HCT116 (cell line): ENCODE measurements around the gene ZHX3. TPM values are rescaled to one million over a fixed set of nuclear protein-coding genes. Genes with fewer than 3 reads are reported as not detected.

Experiments used
- ATAC-seq: fragments of 200-7000 bp; cut with Tn5 transposase; 2 replicates; pipeline ENCODE4 v1.9.1; 2020; ENCODE audit warnings: mild to moderate bottlenecking, moderate library complexity
- BruUV-seq: library from RNA; stranded (reverse); fragments of 400-500 nt; replicated peaks from 2 replicates; lab custom pipeline; 2021; lab: Mats Ljungman, UMichigan
- CTCF ChIA-PET: fragments of 300-600 bp; sonication (Branson Sonifier 250); formaldehyde crosslinking; loops from one replicate; lab custom pipeline; 2021; ENCODE audit warnings: antibody characterized with exemption; lab: Charles Lee
- POLR2A ChIA-PET: fragments of 300-600, 350-600 bp; sonication (Branson Sonifier 250); formaldehyde crosslinking; loops from one replicate; lab custom pipeline; 2021; ENCODE audit warnings: antibody characterized with exemption; lab: Charles Lee
- RAD21 ChIA-PET, 2 experiments: fragments of 300-600 bp; sonication (Branson Sonifier 250); formaldehyde crosslinking; loops; one replicate each; lab custom pipeline; 2023; ENCODE audit warnings: low total read pairs in 2 of 2; ENCODE audit not compliant: uncharacterized antibody in 2 of 2, unreplicated experiment in 2 of 2, low non-redundant PET in 1 of 2; lab: Charles Lee
- DNase-seq: peaks from one replicate; pipeline ENCODE4 v3.0.0-alpha.2; 2010; ENCODE audit warnings: low read depth, low spot score
- H2AFZ ChIP-seq: fragments of 200-600 bp; shearing (Covaris generic), sonication (generic); 2 replicates; pipeline ENCODE4 v1.6.1; 2017; ENCODE audit warnings: low read depth, mixed run types, mixed read lengths, antibody characterized with exemption, low read length; ENCODE audit not compliant: poor library complexity, severe bottlenecking
- H3K27ac ChIP-seq: 2 replicates; pipeline ENCODE4 v1.5.1; 2012; ENCODE audit warnings: low read depth, low read length
- H3K27me3 ChIP-seq: fragments of 200-600 bp; sonication (generic); 2 replicates; pipeline ENCODE4 v1.6.1; 2016; ENCODE audit warnings: mixed run types, low read length, mixed read lengths; ENCODE audit not compliant: insufficient read depth
- H3K36me3 ChIP-seq, 2 experiments: fragments of 200-500 bp in 1 of 2; fragments of 200-600 bp in 1 of 2; sonication (Bioruptor generic) in 1 of 2; sonication (generic) in 1 of 2; 2 replicates each; pipeline versions ENCODE4 v1.5.1 to v1.6.1; 2014 to 2016; ENCODE audit warnings: low read length in 2 of 2, inconsistent platforms in 1 of 2, mixed read lengths in 1 of 2, mixed run types in 1 of 2; ENCODE audit not compliant: insufficient read depth in 2 of 2, control insufficient read depth in 1 of 2
- H3K4me1 ChIP-seq, 2 experiments: fragments of 200-600 bp in 1 of 2; sonication (generic) in 1 of 2; 2 replicates each; pipeline versions ENCODE4 v1.5.1 to v1.6.1; 2012 to 2017; ENCODE audit warnings: low read length in 2 of 2, inconsistent platforms in 1 of 2, mild to moderate bottlenecking in 1 of 2, mixed read lengths in 1 of 2, mixed run types in 1 of 2, moderate library complexity in 1 of 2; ENCODE audit not compliant: insufficient read depth in 2 of 2, control insufficient read depth in 1 of 2
- H3K4me2 ChIP-seq: fragments of 200-600 bp; sonication (generic); 2 replicates; pipeline ENCODE4 v1.6.1; 2017; ENCODE audit warnings: mixed run types, low read length, mixed read lengths
- H3K4me3 ChIP-seq, 2 experiments: fragments of 200-600 bp in 1 of 2; sonication (generic) in 1 of 2; replicated peaks in 1 of 2; 2 replicates each; pipeline ENCODE4 v1.5.1; 2011 to 2016; ENCODE audit warnings: low read length in 2 of 2, control low read depth in 1 of 2, low read depth in 1 of 2, mild to moderate bottlenecking in 1 of 2, mixed read lengths in 1 of 2, mixed run types in 1 of 2
- H3K79me2 ChIP-seq: fragments of 200-600 bp; sonication (generic); 2 replicates; pipeline ENCODE4 v1.6.1; 2017; ENCODE audit warnings: mild to moderate bottlenecking, mixed run types, low read length, moderate library complexity, mixed read lengths; ENCODE audit not compliant: insufficient read depth
- H3K9ac ChIP-seq: fragments of 200-600 bp; sonication (generic); 2 replicates; pipeline ENCODE4 v1.6.1; 2016; ENCODE audit warnings: low read length, mixed read lengths
- H3K9me2 ChIP-seq: fragments of 200-600 bp; sonication (generic), shearing (Covaris generic); 2 replicates; pipeline ENCODE4 v1.6.1; 2017; ENCODE audit warnings: mixed run types, mild to moderate bottlenecking, moderate library complexity; ENCODE audit not compliant: insufficient read depth
- H3K9me3 ChIP-seq, 2 experiments: fragments of 200-500 bp in 1 of 2; fragments of 200-600 bp in 1 of 2; sonication (Bioruptor generic) in 1 of 2; sonication (generic) in 1 of 2; 2 replicates each; pipeline ENCODE4 v1.6.1; 2014 to 2017; ENCODE audit warnings: low read length in 2 of 2, mixed read lengths in 2 of 2, inconsistent platforms in 1 of 2, low read depth in 1 of 2, mild to moderate bottlenecking in 1 of 2, mixed run types in 1 of 2, moderate library complexity in 1 of 2; ENCODE audit not compliant: control insufficient read depth in 1 of 2, insufficient read depth in 1 of 2
- H4K20me1 ChIP-seq: fragments of 200-600 bp; sonication (generic), shearing (Covaris generic); 2 replicates; pipeline ENCODE4 v1.6.1; 2017; ENCODE audit warnings: mixed run types, mild to moderate bottlenecking, moderate library complexity; ENCODE audit not compliant: insufficient read depth
- CEBPB ChIP-seq: IDR thresholded peaks from 2 replicates; pipeline ENCODE4 v1.6.1; 2012; ENCODE audit warnings: low read depth
- CTCF ChIP-seq, 3 experiments: fragments of 200-600 bp in 1 of 3; sonication (generic) in 1 of 3; IDR thresholded peaks in 2 of 3; conservative IDR thresholded peaks in 1 of 3; 2 replicates each; pipeline ENCODE4 v1.5.1; 2012 to 2017; ENCODE audit warnings: low read depth in 2 of 3, low read length in 2 of 3, antibody characterized with exemption in 1 of 3, borderline replicate concordance in 1 of 3, control low read depth in 1 of 3, mild to moderate bottlenecking in 1 of 3, mixed read lengths in 1 of 3, mixed run types in 1 of 3, moderate library complexity in 1 of 3; ENCODE audit not compliant: insufficient read depth in 1 of 3
- EGR1 ChIP-seq: IDR thresholded peaks from 2 replicates; pipeline ENCODE4 v1.6.1; 2012; ENCODE audit warnings: low read depth
- ELF1 ChIP-seq: IDR thresholded peaks from 2 replicates; pipeline ENCODE4 v1.6.1; 2012; ENCODE audit warnings: low read depth, borderline replicate concordance
- EZH2phosphoT487 ChIP-seq: fragments of 200-600 bp; IDR thresholded peaks from 2 replicates; pipeline ENCODE4 v1.6.1; 2018; ENCODE audit warnings: antibody characterized with exemption, borderline replicate concordance
- FOSL1 ChIP-seq: IDR thresholded peaks from 2 replicates; pipeline ENCODE4 v1.6.1; 2012; ENCODE audit warnings: low read depth
- POLR2A ChIP-seq: IDR thresholded peaks from 2 replicates; pipeline ENCODE4 v1.7.0; 2011; ENCODE audit warnings: borderline replicate concordance; ENCODE audit not compliant: insufficient read depth, insufficient read length; ENCODE audit errors: extremely low read depth
- POLR2AphosphoS5 ChIP-seq: IDR thresholded peaks from 2 replicates; pipeline ENCODE4 v1.6.1; 2011; ENCODE audit warnings: mild to moderate bottlenecking, low read depth, low read length, moderate library complexity
- SIN3A ChIP-seq: IDR thresholded peaks from 2 replicates; pipeline ENCODE4 v1.6.1; 2012; ENCODE audit warnings: low read depth
- TCF7L2 ChIP-seq: IDR thresholded peaks from 2 replicates; pipeline ENCODE4 v1.7.0; 2011; ENCODE audit warnings: borderline replicate concordance, inconsistent platforms; ENCODE audit not compliant: insufficient read depth, insufficient read length; ENCODE audit errors: extremely low read depth
- YY1 ChIP-seq: IDR thresholded peaks from 2 replicates; pipeline ENCODE4 v1.6.1; 2011; ENCODE audit warnings: low read length, low read depth, moderate library complexity, mild to moderate bottlenecking; ENCODE audit not compliant: insufficient replicate concordance; ENCODE audit errors: extremely low read depth
- ZFX ChIP-seq: fragments of 450-650 bp; IDR thresholded peaks from 2 replicates; pipeline ENCODE4 v1.6.1; 2017
- intact Hi-C: fragments of 100-400 bp; cut with micrococcal nuclease; formaldehyde crosslinking; loops from 2 replicates; pipeline ENCODE4 v1.10.0; 2022
- total RNA-seq: library from RNA; stranded (reverse); gene quantifications from one replicate; pipeline ENCODE4 v1.2.1, GENCODE V29; 2021; ENCODE audit not compliant: unreplicated experiment
- TF ChIP-seq, protein P1 (sequence below): IDR thresholded peaks from 2 replicates; pipeline ENCODE4 v1.6.1; 2012
- TF ChIP-seq, protein P2 (sequence below): IDR thresholded peaks from 2 replicates; pipeline ENCODE4 v1.6.1; 2012; ENCODE audit warnings: low read depth

The ZHX3 gene
- total RNA-seq, 1 experiment from 2014 or later, result 13.3 TPM

GRCh38 chr20:41261260-41261659 lies 56.3 kb downstream of the ZHX3 start:
- Histone ChIP-seq H4K20me1 (no peaks in the 10 kb centered on the region), H3K4me1 (no peaks in the 10 kb centered on the region), H3K4me2 (no peak overlapping the region), H3K79me2 (no peaks in the 10 kb centered on the region), H3K27ac (no peak overlapping the region), H3K9me3 (no peaks in the 10 kb centered on the region), H3K27me3 (no peaks in the 10 kb centered on the region), H2AFZ (no peak overlapping the region), H3K4me3 (no peak overlapping the region), H3K9ac (no peak overlapping the region), H3K9me2 (no peaks in the 10 kb centered on the region), H3K36me3 (no peaks in the 10 kb centered on the region)
- no TSS peak for BruUV-seq
- ChIA-PET CTCF (no interaction called here), RAD21 (no interaction called here), POLR2A (no interaction called here)
- no peak for ATAC-seq
- no peak for TF ChIP-seq POLR2A
- TF ChIP-seq, protein P1, sequence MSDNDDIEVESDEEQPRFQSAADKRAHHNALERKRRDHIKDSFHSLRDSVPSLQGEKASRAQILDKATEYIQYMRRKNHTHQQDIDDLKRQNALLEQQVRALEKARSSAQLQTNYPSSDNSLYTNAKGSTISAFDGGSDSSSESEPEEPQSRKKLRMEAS, result no peak
- no peak for TF ChIP-seq POLR2AphosphoS5
- TF ChIP-seq ZFX, result no peak
- TF ChIP-seq EGR1, result no peak
- no peak for TF ChIP-seq SIN3A
- TF ChIP-seq TCF7L2, result no peak
- no peak for TF ChIP-seq ELF1
- TF ChIP-seq YY1, result no peak
- TF ChIP-seq, protein P2, sequence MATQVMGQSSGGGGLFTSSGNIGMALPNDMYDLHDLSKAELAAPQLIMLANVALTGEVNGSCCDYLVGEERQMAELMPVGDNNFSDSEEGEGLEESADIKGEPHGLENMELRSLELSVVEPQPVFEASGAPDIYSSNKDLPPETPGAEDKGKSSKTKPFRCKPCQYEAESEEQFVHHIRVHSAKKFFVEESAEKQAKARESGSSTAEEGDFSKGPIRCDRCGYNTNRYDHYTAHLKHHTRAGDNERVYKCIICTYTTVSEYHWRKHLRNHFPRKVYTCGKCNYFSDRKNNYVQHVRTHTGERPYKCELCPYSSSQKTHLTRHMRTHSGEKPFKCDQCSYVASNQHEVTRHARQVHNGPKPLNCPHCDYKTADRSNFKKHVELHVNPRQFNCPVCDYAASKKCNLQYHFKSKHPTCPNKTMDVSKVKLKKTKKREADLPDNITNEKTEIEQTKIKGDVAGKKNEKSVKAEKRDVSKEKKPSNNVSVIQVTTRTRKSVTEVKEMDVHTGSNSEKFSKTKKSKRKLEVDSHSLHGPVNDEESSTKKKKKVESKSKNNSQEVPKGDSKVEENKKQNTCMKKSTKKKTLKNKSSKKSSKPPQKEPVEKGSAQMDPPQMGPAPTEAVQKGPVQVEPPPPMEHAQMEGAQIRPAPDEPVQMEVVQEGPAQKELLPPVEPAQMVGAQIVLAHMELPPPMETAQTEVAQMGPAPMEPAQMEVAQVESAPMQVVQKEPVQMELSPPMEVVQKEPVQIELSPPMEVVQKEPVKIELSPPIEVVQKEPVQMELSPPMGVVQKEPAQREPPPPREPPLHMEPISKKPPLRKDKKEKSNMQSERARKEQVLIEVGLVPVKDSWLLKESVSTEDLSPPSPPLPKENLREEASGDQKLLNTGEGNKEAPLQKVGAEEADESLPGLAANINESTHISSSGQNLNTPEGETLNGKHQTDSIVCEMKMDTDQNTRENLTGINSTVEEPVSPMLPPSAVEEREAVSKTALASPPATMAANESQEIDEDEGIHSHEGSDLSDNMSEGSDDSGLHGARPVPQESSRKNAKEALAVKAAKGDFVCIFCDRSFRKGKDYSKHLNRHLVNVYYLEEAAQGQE, result no peak
- no peak for TF ChIP-seq CTCF (IDR thresholded peaks at IDR 0.05 in 2 of 3, conservative IDR thresholded peaks at IDR 0.05 in 1 of 3; ENCODE audit: borderline replicate concordance in 1 of 3, insufficient read depth in 1 of 3, low read depth in 2 of 3, low read length in 2 of 3)
- no peak for TF ChIP-seq FOSL1
- no peak for TF ChIP-seq EZH2phosphoT487
- TF ChIP-seq CEBPB, result no peak
- DNase-seq, result no peak
- intact Hi-C loops, result no loop called here
